Tibial nerve (tissue), 4 donors: ENCODE data around the gene RALY. TPM values are rescaled to one million over a fixed set of nuclear protein-coding genes. Genes with fewer than 3 reads are reported as not detected.

Source experiments
- DNase-seq, 2 donors: peaks; one replicate each; pipeline ENCODE4 v3.0.0-alpha.2; 2019; ENCODE audit warnings: low spot score in 2 of 2
- H3K27ac ChIP-seq, 4 donors: fragments of 200-600 bp; sonication (generic) in 3 of 4; one replicate each; pipeline ENCODE4 v1.5.1; 2017 to 2019; ENCODE audit warnings: mild to moderate bottlenecking in 1 of 4
- H3K27me3 ChIP-seq, 2 donors: fragments of 200-600 bp; sonication (generic) in 1 of 2; one replicate each; pipeline versions ENCODE4 v1.5.1 to v1.6.0; 2017 to 2019
- H3K36me3 ChIP-seq, 3 donors: fragments of 200-600 bp; sonication (generic); one replicate each; pipeline ENCODE4 v1.5.1; 2018 to 2019
- H3K4me1 ChIP-seq, 4 donors: fragments of 200-600 bp; sonication (generic) in 3 of 4; one replicate each; pipeline ENCODE4 v1.5.1; 2017 to 2019
- H3K4me3 ChIP-seq, 4 donors: fragments of 200-600 bp; sonication (generic) in 3 of 4; one replicate each; pipeline ENCODE4 v1.5.1; 2017 to 2019; ENCODE audit warnings: mild to moderate bottlenecking in 1 of 4, moderate library complexity in 1 of 4
- H3K9me3 ChIP-seq, 4 donors: fragments of 200-600 bp; sonication (generic) in 3 of 4; one replicate each; pipeline ENCODE4 v1.5.1; 2017 to 2019
- CTCF ChIP-seq, 5 experiments: fragments of 200-600 bp in 3 of 5; fragments of 450-650 bp in 2 of 5; sonication (generic) in 3 of 5; IDR thresholded peaks; one replicate each; pipeline ENCODE4 v1.5.1; 2016 to 2019; ENCODE audit warnings: antibody characterized with exemption in 5 of 5, mild to moderate bottlenecking in 3 of 5, moderate library complexity in 2 of 5
- EP300 ChIP-seq, 2 donors: sonication (generic); formaldehyde crosslinking; IDR thresholded peaks; one replicate each; pipeline ENCODE4 v1.6.1; 2017; ENCODE audit warnings: antibody characterized with exemption in 2 of 2, mild to moderate bottlenecking in 1 of 2
- POLR2A ChIP-seq, 2 donors: fragments of 450-650 bp; IDR thresholded peaks; one replicate each; pipeline ENCODE4 v1.6.1; 2017; ENCODE audit warnings: antibody characterized with exemption in 2 of 2, mild to moderate bottlenecking in 2 of 2, moderate library complexity in 2 of 2
- WGBS, 2 donors: methylation state at CpG; one replicate each; pipeline ENCODE4 v1.1.5; 2018; 5-methylcytosine and 5-hydroxymethylcytosine counted together
- total RNA-seq, 4 donors: library from RNA; depleted of rRNA; stranded (reverse); fragments of >200 nt; gene quantifications; one replicate each; pipeline ENCODE4 v1.1.0, GENCODE V29; 2016

The RALY gene
- total RNA-seq, 4 donors from 2014 or later, result 69.1 to 107 (median 96.4) TPM

DNA sequence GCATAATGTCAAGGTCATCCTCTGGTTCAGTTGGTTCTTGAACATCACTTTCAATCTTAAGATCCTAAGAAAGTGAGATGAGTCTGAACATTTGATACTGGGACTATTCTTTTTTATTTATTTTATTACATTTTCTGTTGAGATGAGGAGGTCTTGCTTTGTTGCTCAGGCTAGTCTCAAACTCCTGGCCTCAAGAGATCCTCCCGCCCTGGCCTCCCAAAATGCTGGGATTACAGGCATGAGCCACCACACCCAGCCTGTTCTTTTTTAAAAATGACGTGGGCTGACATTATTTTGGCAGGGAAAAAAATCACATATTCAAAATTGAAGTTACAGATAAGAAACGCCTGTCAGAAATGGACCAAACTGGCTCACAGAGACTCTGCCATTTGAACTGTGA lies 104.9 kb downstream of the RALY start:
- no peak overlapping the region for H3K4me3 ChIP-seq
- DNase-seq, result no peak
- peaks cover 0 to 99% (median 11%) of the 10 kb centered on the region in 3 donors for H3K36me3 ChIP-seq
- no peak for TF ChIP-seq EP300 (IDR thresholded peaks at IDR 0.05)
- no peak overlapping the region for H3K27ac ChIP-seq
- H3K27me3 ChIP-seq, result no peaks in the 10 kb centered on the region
- no peaks in the 10 kb centered on the region for H3K9me3 ChIP-seq
- 81% methylated on average over 3 of the region's 3 CpGs for WGBS, 2 donors
- H3K4me1 ChIP-seq, result no peaks in the 10 kb centered on the region

DNA sequence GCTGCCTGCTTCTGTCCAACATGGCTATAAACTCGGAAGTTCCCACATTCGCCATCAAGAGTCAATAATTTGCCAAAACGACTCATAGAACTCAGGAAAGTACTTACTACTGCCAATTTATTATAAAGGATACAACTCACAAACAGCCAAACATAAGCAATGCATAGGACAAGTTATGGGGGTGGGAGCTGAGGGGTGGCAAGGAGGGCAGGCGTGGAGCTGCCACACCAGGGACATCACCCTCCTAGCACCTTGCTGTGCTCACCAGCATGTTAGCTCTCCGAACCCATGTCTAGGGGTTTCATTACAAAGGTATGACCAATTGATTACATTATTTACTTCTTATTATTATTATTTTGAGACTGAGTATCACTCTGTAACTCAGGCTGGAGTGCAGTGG lies 106.0 kb downstream of the RALY start:
- Histone ChIP-seq H3K4me1 (peaks cover 0 to 2% (median 0%) of the 10 kb centered on the region in 4 donors), H3K9me3 (no peaks in the 10 kb centered on the region), H3K4me3 (no peak overlapping the region), H3K27me3 (no peaks in the 10 kb centered on the region), H3K27ac (no peak overlapping the region), H3K36me3 (peaks cover 0 to 99% (median 11%) of the 10 kb centered on the region in 3 donors)
- 88% methylated on average over 5 of the region's 5 CpGs for WGBS, 2 donors
- no peak for DNase-seq
- TF ChIP-seq POLR2A (IDR thresholded peaks at IDR 0.05) (no peak), EP300 (IDR thresholded peaks at IDR 0.05) (no peak), CTCF (IDR thresholded peaks at IDR 0.05) (no peak)

GRCh38 chr20:34100576-34100975 lies 106.9 kb downstream of the RALY start:
- H3K4me1 ChIP-seq, result peaks cover 0 to 9% (median 0%) of the 10 kb centered on the region in 4 donors
- H3K27ac ChIP-seq, result no peak overlapping the region
- WGBS, 2 donors, result 46 to 55% methylated on average over 3 of the region's 3 CpGs
- H3K9me3 ChIP-seq, result no peaks in the 10 kb centered on the region
- H3K4me3 ChIP-seq, result no peak overlapping the region
- no peak for TF ChIP-seq CTCF (IDR thresholded peaks at IDR 0.05)
- TF ChIP-seq EP300 (IDR thresholded peaks at IDR 0.05), result no peak
- no peak for TF ChIP-seq POLR2A (IDR thresholded peaks at IDR 0.05)
- peaks cover 0 to 97% (median 11%) of the 10 kb centered on the region in 3 donors for H3K36me3 ChIP-seq
- DNase-seq, result no peak
- H3K27me3 ChIP-seq, result no peaks in the 10 kb centered on the region

DNA sequence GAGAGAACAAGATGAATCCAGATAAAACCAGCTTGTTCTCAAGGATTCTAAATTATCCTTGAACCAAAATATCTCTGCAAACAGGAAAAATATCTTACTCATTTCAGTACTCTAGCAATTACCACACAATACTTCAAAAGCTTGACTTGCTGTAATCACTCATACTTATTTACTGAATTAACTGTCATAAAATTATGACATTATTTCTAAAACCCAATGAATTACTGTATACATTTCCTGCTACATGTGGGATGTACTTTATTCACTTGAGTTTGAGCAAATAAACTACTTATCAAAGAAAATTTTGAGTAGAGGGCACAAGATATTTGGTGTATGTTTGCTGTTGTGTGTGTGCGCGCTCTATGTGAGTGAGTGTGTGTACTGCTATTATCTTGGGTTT lies 108.6 kb downstream of the RALY start:
- Histone ChIP-seq H3K4me3 (no peak overlapping the region), H3K4me1 (peaks cover 0 to 25% (median 1%) of the 10 kb centered on the region in 4 donors), H3K36me3 (peaks cover 0 to 84% (median 6%) of the 10 kb centered on the region in 3 donors), H3K27me3 (no peaks in the 10 kb centered on the region), H3K9me3 (no peaks in the 10 kb centered on the region), H3K27ac (no peak overlapping the region)
- TF ChIP-seq EP300 (IDR thresholded peaks at IDR 0.05) (no peak), CTCF (IDR thresholded peaks at IDR 0.05) (no peak), POLR2A (IDR thresholded peaks at IDR 0.05) (no peak)
- DNase-seq, result no peak
- WGBS, 2 donors, result 95 to 96% methylated on average over 2 of the region's 2 CpGs

GRCh38 chr20:34104059-34104458 lies 110.3 kb downstream of the RALY start:
- no peak for DNase-seq
- H3K36me3 ChIP-seq, result peaks cover 0 to 72% (median 4%) of the 10 kb centered on the region in 3 donors
- H3K27ac ChIP-seq, result no peak overlapping the region
- no peak overlapping the region for H3K4me3 ChIP-seq
- H3K4me1 ChIP-seq, result peaks cover 0 to 42% (median 6%) of the 10 kb centered on the region in 4 donors
- H3K27me3 ChIP-seq, result no peaks in the 10 kb centered on the region
- TF ChIP-seq POLR2A (IDR thresholded peaks at IDR 0.05) (no peak), EP300 (IDR thresholded peaks at IDR 0.05) (no peak), CTCF (IDR thresholded peaks at IDR 0.05) (no peak)
- H3K9me3 ChIP-seq, result no peaks in the 10 kb centered on the region
- WGBS, 2 donors, result 84 to 88% methylated on average over 3 of the region's 3 CpGs
